HG03060 (cell line): ENCODE results near the gene EDDM13.
"Not testable (repeated sequence)": the region's sequence is repeated elsewhere in the genome, so short reads cannot be mapped to it uniquely, and the experiment has no call there.

Experiments used
- ATAC-seq: cut with Tn5 transposase; IDR thresholded peaks from one replicate; pipeline ENCODE4 v1.9.1; 2021; ENCODE audit warnings: low read depth, moderate number of reproducible peaks; ENCODE audit not compliant: unreplicated experiment

The EDDM13 gene, protein sequence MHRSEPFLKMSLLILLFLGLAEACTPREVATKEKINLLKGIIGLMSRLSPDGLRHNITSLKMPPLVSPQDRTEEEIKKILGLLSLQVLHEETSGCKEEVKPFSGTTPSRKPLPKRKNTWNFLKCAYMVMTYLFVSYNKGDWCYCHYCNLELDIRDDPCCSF

DNA sequence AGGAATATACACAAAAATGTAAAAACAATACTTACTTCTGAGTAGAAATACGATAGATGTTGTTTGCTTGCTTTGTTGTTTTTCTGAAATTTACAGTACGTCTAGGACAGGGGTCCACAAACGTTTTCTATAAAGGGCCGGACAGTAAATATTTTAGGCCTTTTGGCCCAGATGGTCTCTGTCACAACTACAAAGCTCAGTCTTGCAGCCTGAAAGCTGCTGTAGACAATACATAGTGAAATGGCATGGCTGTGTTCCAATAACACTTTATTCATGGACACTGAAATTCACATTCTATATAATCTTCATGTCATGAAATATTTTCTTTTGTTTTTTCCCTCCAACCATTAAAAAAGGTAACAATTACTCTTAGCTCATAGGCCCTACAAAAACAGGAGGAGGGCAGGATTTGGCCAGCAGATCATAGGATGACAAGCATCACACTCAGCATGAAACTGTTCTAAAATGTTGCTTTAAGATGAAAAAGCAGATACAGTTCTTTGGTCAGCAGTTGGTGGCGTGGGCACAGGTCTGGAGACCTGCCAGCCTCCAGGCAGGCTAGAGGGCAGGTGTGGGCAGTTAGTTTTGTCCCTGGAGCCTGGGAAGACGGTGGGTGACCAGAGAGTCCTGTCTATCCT, at the start of gene EDDM13:
Gene EDDM13 (plus strand): TSS at position 588 of the 638 bp plus-strand sequence. CDS start 87 bp downstream, outside the sequence.
- ATAC-seq, result no peak

GRCh38 chr19:56222901-56223300, 49.6 kb upstream of the EDDM13 start:
- no peak for ATAC-seq

DNA sequence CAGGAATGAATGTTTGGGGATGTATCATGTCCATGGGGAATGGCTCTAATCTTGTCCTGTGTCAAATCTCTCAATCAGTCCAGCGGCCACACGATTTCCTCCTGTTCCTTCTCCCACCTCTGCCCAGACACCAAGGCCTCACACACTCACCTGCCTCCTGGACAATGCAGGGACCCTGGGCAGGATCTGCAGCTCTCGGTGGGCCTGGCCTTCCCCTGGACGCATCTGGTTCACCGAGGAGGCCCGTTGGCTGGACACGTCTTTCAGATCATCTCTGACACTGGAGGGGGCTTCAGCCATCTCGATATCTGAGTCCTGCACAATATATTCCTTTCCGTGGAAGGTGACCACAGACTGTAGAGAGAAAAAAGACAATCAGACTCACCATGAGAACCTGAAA, 49.1 kb upstream of the EDDM13 start:
- ATAC-seq, result no peak

DNA sequence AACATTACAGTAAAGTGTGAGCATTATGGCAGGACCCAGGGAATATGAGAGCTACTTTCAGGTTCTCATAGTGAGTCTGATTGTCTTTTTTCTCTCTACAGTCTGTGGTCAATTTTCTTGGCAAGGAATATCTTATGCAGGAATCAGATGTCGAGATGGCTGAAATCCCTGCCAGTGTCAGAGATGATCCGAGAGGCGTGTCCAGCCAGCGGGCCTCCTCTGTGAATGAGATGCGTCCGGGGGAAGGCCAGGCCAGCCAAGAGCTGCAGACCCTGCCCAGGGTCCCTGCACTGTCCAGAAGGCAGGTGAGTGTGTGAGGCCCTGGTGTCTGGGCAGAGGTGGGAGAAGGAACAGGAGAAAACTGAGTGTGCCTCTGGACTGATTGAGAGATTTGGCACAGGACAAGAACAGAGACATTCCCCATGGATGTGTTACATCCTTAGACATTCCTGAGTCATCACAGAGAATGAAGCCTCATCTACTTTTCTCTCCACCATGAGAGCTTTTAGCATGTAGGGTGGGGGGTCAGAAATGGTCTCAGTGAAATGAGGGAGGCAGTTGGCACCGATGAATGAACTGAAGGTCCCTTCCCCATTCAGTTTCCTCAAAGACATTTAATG, 27.3 kb upstream of the EDDM13 start:
- no peak for ATAC-seq

- ATAC-seq, result not testable (repeated sequence)
Observed at GRCh38 chr19:56245764-56246163, 26.8 kb upstream of the EDDM13 start.

DNA sequence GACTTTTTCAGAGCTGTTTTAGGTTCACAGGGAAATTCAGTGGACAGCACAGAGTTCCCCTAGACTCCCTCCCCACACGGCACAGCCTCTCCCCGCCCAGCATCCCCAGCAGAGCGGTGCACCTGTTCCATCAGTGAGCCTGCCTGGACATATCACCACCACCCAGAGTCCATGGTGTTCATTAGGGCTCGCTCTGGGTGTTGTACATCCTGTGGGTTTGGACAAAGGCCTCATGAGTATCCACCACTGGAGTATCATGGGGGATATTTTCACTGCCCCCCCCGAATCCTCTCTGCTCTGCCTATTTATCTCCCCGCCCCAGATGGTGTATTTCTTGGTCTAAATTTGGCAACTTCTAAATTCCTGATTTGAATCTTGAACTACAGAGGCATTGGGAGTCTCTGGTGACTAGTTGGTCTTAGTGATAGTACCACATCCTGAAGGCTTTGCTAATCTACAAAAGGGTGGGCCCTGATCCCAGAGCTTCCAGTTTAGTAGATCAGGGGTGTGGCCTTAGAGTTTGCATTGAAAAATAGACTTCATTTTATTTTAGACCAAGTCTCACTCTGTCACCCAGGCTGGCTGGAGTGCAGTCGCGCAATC, 23.7 kb upstream of the EDDM13 start:
- ATAC-seq, result not testable (repeated sequence)

- no peak for ATAC-seq
Observed at GRCh38 chr19:56252699-56253422, 19.7 kb upstream of the EDDM13 start.

GRCh38 chr19:56253737-56254136, 18.8 kb upstream of the EDDM13 start:
- ATAC-seq, result no peak

DNA sequence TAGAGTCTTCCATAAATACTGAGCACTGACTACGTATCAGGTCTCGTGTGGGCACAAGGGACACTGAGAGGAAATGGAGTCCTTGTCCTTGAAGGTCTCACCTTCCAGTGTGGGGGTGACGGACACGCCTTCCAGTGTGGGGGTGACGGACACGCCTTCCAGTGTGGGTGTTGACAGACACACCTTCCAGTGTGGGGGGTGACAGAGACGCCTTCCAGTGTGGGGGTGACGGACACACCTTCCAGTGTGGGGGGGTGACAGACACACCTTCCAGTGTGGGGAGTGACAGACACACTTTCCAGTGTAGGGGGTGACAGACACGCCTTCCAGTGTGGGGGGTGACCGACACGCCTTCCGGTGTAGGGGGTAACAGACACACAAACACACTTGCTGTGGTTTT, 14.3 kb upstream of the EDDM13 start:
- no peak for ATAC-seq

DNA sequence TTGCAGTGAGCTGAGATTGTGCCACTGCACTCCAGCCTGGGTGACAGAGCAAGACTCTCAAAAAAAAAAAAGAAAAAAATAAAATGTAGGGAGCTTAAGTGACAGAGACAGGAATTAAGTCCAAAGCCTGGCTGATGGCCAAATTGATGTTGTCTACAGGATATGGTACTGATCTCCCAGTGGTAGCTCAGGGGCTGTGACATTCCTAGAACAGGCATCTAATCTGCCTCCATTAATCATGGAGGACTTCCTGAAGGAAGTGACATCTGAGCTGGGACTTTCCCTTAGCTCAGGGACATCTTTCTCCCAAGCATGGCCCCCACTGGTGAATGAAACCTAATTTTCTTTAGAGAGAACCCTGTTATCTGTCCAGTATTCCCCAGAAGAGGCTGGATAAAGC, 11.4 kb upstream of the EDDM13 start:
- ATAC-seq, result no peak

GRCh38 chr19:56261932-56262331, 10.6 kb upstream of the EDDM13 start:
- ATAC-seq, result not testable (repeated sequence)

DNA sequence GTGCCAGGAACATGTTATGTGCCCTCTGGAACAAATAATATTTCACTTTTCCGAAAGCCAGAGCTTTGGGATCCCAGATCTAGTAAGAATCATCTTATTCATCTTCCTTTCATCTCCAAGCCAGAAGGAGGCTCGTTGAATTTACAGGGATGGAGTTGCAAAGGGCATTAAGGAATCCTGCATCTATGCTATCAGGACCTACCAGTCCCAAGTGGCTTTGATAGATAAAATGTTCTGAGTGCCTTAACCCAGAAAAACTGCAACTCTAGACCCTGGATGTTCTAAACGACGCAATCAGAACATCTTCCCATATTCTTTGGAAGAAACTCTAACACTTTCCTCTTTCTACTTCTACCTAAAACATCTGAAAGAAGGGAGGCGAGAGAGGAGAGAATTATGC, 9.2 kb upstream of the EDDM13 start:
- no peak for ATAC-seq

DNA sequence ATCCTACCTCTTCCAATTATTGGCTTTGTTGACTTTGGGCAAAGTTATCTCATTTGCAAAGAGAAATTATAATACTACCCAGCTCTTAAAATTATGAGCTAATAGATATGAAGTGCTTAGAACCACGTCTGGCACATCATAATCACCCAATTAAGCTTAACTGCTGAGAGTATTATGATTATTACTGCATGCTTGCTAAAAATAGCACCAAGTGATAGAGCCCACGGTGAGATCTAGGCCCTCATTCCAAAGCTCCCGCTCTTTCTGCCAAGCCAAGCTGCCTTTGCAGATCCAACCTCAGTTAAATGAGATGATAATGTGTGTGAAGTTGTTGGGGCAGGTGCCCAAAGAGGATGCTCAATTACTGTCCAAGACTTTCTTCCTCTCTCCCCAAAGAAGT, 6.5 kb upstream of the EDDM13 start:
- ATAC-seq, result no peak

DNA sequence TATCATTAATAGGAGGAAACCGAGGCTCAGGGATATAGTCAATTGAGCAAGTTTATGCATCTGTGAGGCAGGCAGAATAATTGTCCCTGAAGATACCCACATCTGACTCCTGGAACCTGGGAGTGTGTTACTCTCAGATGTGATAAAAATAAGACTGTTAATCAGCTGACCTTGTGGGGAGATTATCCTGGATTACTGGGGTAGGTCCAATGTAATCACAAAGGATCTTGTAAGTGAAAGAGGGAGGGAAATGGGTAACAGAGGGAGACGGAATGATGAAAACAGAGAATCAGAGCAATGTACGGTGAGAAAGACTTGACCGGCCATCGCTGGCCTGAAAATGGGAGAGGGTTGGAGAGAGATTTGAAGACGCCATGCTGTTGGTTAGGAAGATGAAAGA, 3.2 kb upstream of the EDDM13 start:
- no peak for ATAC-seq

- no peak for ATAC-seq
Observed at GRCh38 chr19:56270676-56271075, 1.9 kb upstream of the EDDM13 start.

GRCh38 chr19:56271151-56271550, 1.4 kb upstream of the EDDM13 start:
- ATAC-seq, result no peak

GRCh38 chr19:56273563-56274117, 1.1 kb downstream of the EDDM13 start:
- ATAC-seq, result no peak

DNA sequence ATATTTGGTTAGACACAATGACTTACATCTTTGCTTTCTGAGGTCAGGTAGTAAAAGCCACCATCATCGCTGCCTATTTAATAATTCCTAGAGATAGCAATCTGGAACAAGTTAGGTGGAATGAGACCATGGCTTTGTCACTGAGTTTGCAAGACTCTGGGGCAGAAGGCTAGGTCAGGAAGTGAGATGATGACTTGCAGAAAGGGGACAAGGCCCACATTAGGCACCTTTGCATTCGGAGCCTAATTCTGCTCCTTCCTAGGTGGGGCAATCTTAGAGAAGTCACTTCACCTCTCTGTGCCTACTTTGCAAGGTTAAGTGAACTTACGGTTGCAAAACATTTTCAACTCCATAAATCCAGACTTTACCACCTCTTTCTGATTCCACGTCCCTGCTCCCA, 10.3 kb downstream of the EDDM13 start:
- ATAC-seq, result no peak

- ATAC-seq, result no peak
Observed at GRCh38 chr19:56284746-56285145, 12.2 kb downstream of the EDDM13 start.

DNA sequence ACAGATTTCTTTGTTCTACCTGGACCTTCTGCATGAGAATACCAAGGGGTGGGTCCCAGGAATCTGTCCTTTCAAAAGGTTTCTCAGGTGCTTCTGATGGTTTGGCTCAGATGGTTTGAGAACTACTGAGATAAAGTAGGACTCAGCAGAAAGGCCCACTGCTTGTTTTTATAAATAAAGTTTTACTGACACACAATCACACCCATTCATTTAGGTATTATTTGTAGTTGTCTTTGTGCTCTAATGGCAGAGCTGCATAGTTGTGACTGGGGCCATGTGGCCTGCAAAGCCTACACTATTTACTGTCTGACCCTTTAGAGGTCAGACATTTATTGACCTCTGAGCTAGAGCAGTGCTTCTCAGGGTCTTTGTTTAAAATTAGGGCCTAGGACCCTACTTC, 17.6 kb downstream of the EDDM13 start:
- no peak for ATAC-seq

DNA sequence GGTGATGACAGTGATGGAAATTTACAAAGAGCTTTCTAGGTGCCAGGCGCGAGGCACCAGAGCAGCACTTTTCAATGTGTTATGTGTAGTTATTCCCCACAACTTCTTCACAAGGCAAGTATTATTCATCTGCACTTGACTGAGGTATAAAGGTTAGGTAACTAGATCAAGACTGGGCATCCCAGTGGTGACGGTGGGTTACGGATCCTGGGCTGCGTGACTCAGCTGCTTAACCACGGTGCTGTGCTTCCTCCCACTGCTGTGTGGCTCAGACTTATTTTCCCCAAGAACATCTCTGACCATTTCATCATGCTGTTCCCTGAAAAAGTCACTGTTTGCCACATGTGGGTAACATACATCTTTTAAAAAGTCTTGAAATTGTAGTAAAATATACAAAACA, 19.3 kb downstream of the EDDM13 start:
- no peak for ATAC-seq
